HG03025 (cell line): ENCODE data around the gene IL10RB.
"Not testable (repeated sequence)": the region's sequence is repeated elsewhere in the genome, so short reads cannot be mapped to it uniquely, and the experiment has no call there.

Source experiments
- ATAC-seq: cut with Tn5 transposase; IDR thresholded peaks from one replicate; pipeline ENCODE4 v1.9.1; 2021; ENCODE audit warnings: mild to moderate bottlenecking, moderate library complexity; ENCODE audit not compliant: unreplicated experiment, low FRiP score

Gene IL10RB

GRCh38 chr21:33239559-33240127 lies 26.5 kb upstream of the IL10RB start:
- ATAC-seq, result not testable (repeated sequence)

- ATAC-seq, result no peak
Observed at GRCh38 chr21:33240404-33240803, 25.8 kb upstream of the IL10RB start.

- ATAC-seq, result no peak
Observed at GRCh38 chr21:33241846-33242245, 24.3 kb upstream of the IL10RB start.

GRCh38 chr21:33242846-33243245 lies 23.3 kb upstream of the IL10RB start:
- ATAC-seq, result not testable (repeated sequence)

GRCh38 chr21:33244082-33244778 lies 21.9 kb upstream of the IL10RB start:
- ATAC-seq, result no peak

GRCh38 chr21:33244779-33245105 lies 21.4 kb upstream of the IL10RB start:
- no peak for ATAC-seq

- no peak for ATAC-seq
Observed at GRCh38 chr21:33245289-33245918, 20.8 kb upstream of the IL10RB start.

- no peak for ATAC-seq
Observed at GRCh38 chr21:33246506-33246905, 19.7 kb upstream of the IL10RB start.

- ATAC-seq, result no peak
Observed at GRCh38 chr21:33246963-33247362, 19.2 kb upstream of the IL10RB start.

- ATAC-seq, result no peak
Observed at GRCh38 chr21:33247599-33247998, 18.6 kb upstream of the IL10RB start.

- ATAC-seq, result no peak
Observed at GRCh38 chr21:33249331-33250002, 16.7 kb upstream of the IL10RB start.

- no peak for ATAC-seq
Observed at GRCh38 chr21:33251119-33251518, 15.0 kb upstream of the IL10RB start.

GRCh38 chr21:33253382-33253781 lies 12.8 kb upstream of the IL10RB start:
- not testable (repeated sequence) for ATAC-seq

GRCh38 chr21:33254766-33255165 lies 11.4 kb upstream of the IL10RB start:
- no peak for ATAC-seq

GRCh38 chr21:33255404-33255803 lies 10.8 kb upstream of the IL10RB start:
- ATAC-seq, result no peak

GRCh38 chr21:33256019-33256418 lies 10.1 kb upstream of the IL10RB start:
- ATAC-seq, result no peak

- no peak for ATAC-seq
Observed at GRCh38 chr21:33257094-33257803, 8.9 kb upstream of the IL10RB start.

- ATAC-seq, result no peak
Observed at GRCh38 chr21:33258475-33258874, 7.7 kb upstream of the IL10RB start.

GRCh38 chr21:33259428-33259827 lies 6.7 kb upstream of the IL10RB start:
- ATAC-seq, result no peak

- ATAC-seq, result no peak
Observed at GRCh38 chr21:33259995-33260394, 6.2 kb upstream of the IL10RB start.

- ATAC-seq, result no peak
Observed at GRCh38 chr21:33261635-33262034, 4.5 kb upstream of the IL10RB start.
